ENCODE data around the gene NPAS3.

DNA sequence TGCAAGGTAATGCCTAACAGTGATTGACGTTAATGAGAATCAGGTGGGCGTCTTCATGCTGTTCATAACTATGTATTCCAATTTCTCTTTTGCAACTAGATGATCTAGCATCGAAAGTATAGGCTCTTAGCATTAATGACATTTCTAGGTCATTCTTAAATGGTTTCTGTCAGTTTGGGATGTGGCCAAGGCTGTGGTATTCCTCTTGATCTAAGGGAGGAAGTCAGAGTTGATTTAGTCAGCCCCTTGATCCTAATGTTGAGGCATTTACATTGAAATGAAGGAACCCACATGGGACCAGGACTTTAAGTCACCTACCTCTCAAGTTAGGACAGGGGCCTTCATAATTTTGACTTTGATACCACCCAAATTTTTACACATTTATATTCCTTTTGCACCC lies 448.1 kb downstream of the NPAS3 start:
- no peak for TF ChIP-seq EZH2 (IDR thresholded peaks at IDR 0.05; ENCODE audit: borderline replicate concordance, low read depth, low read length, severe bottlenecking)
- no peak for TF ChIP-seq MAX (IDR thresholded peaks at IDR 0.05; ENCODE audit: insufficient read depth, insufficient read length)

Data from endothelial cell of umbilical vein (primary cell).